ENCODE data around the gene HSPD1.

DNA sequence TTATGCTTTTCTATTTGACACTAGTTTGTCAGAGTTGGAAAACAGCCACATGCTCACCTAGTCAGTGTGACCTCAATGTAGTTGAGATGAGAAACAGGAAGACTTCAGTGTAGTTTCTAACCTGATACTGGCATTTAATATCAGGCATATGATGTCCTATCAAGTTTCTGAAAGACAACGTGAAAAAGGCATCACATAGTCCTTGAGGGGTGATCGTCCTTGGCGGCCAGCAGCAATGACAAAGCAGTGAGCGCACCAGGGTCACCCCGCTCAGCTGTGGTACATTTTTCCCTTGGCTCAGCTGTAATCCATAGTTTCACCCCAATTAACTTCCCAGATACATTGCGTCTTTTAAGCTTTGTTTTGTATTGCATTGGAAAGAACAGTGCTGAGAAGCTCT, 4.9 kb upstream of the HSPD1 start:
- TF ChIP-seq POLR2A (IDR thresholded peaks at IDR 0.05; ENCODE audit: low read length) (no peak), GATA1 (IDR thresholded peaks at IDR 0.05; ENCODE audit: low read depth, low read length) (no peak)

All from erythroblast (primary cell).